HEK293 (cell line): ENCODE data around the gene D2HGDH.

Source experiments
- MEIS1 ChIP-seq: sonication (generic); formaldehyde crosslinking; IDR thresholded peaks from 2 replicates; pipeline ENCODE4 v1.8.1; 2022; ENCODE audit warnings: missing genetic modification reagents, mild to moderate bottlenecking, borderline replicate concordance
- YY1 ChIP-seq: fragments of 450-650 bp; formaldehyde crosslinking; IDR thresholded peaks from 2 replicates; pipeline ENCODE4 v1.5.1; 2018; ENCODE audit warnings: missing biosample characterization, missing genetic modification characterization
- ZBTB26 ChIP-seq: fragments of 450-650 bp; formaldehyde crosslinking; optimal IDR thresholded peaks from 2 replicates; pipeline ENCODE3; 2016; ENCODE audit warnings: missing biosample characterization, mild to moderate bottlenecking, missing genetic modification characterization
- ZNF16 ChIP-seq: fragments of 450-650 bp; formaldehyde crosslinking; IDR thresholded peaks from 2 replicates; pipeline ENCODE4 v1.5.1; 2016; ENCODE audit warnings: low read depth, missing biosample characterization, missing genetic modification characterization
- ZNF274 ChIP-seq, 2 experiments: fragments of 200-500 bp in 1 of 2; fragments of 450-650 bp in 1 of 2; sonication (Bioruptor generic) in 1 of 2; formaldehyde crosslinking in 1 of 2; IDR thresholded peaks; 2 replicates each; pipeline versions ENCODE4 v1.5.1 to v1.6.1; 2014 to 2016; ENCODE audit warnings: borderline replicate concordance in 1 of 2, inconsistent platforms in 1 of 2, low read length in 1 of 2, missing biosample characterization in 1 of 2, missing genetic modification characterization in 1 of 2
- ZNF510 ChIP-seq: fragments of 450-650 bp; formaldehyde crosslinking; IDR thresholded peaks from 2 replicates; pipeline ENCODE4 v1.5.1; 2018; ENCODE audit warnings: mild to moderate bottlenecking, missing genetic modification characterization, missing biosample characterization; ENCODE audit not compliant: insufficient replicate concordance
- ZNF624 ChIP-seq: fragments of 450-650 bp; formaldehyde crosslinking; IDR thresholded peaks from 2 replicates; pipeline ENCODE4 v1.5.1; 2017; ENCODE audit warnings: missing biosample characterization, missing genetic modification characterization
- TF ChIP-seq, protein P1 (sequence below): fragments of 450-650 bp; formaldehyde crosslinking; IDR thresholded peaks from 2 replicates; pipeline ENCODE4 v1.5.1; 2016; ENCODE audit warnings: missing biosample characterization, missing genetic modification characterization
- TF ChIP-seq, protein P2 (sequence below): fragments of 450-650 bp; formaldehyde crosslinking; IDR thresholded peaks from 2 replicates; pipeline ENCODE4 v1.5.1; 2016; ENCODE audit warnings: missing biosample characterization, missing genetic modification characterization

DNA sequence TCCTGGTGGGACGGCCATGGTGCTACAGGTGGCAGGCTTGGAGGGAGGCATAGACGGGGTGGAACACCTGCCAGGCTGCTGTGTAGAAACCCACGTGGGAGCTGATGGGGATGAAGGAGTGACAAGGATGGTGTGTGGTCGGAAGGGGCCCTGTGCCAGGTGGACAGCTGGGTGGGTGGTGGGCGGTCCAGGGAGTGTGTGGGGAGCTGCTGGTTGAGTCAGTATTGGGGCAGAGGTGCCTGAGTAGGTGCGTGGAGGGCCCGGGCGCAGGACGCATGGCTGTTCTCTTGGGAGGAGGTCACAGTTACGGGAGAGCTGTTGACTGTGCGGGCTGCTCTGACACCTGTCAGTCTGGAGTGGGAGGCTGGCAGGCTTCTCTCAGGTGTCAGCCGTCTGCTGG, 12.6 kb upstream of the D2HGDH start:
- no peak for TF ChIP-seq ZBTB26 (tag by site-specific recombination)
- no peak for TF ChIP-seq ZNF16 (tag by site-specific recombination)
- TF ChIP-seq, protein P1, sequence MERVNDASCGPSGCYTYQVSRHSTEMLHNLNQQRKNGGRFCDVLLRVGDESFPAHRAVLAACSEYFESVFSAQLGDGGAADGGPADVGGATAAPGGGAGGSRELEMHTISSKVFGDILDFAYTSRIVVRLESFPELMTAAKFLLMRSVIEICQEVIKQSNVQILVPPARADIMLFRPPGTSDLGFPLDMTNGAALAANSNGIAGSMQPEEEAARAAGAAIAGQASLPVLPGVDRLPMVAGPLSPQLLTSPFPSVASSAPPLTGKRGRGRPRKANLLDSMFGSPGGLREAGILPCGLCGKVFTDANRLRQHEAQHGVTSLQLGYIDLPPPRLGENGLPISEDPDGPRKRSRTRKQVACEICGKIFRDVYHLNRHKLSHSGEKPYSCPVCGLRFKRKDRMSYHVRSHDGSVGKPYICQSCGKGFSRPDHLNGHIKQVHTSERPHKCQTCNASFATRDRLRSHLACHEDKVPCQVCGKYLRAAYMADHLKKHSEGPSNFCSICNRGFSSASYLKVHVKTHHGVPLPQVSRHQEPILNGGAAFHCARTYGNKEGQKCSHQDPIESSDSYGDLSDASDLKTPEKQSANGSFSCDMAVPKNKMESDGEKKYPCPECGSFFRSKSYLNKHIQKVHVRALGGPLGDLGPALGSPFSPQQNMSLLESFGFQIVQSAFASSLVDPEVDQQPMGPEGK: no peak
- TF ChIP-seq MEIS1 (CRISPR knock-in tag): no peak
- TF ChIP-seq ZNF624 (tag by site-specific recombination): no peak
- no peak for TF ChIP-seq YY1 (tag by site-specific recombination)
- TF ChIP-seq ZNF274 (IDR thresholded peaks at IDR 0.05; ENCODE audit: low read length): no peak
- no peak for TF ChIP-seq ZNF274 (tag by site-specific recombination; IDR thresholded peaks at IDR 0.05; ENCODE audit: borderline replicate concordance)
- TF ChIP-seq, protein P2, sequence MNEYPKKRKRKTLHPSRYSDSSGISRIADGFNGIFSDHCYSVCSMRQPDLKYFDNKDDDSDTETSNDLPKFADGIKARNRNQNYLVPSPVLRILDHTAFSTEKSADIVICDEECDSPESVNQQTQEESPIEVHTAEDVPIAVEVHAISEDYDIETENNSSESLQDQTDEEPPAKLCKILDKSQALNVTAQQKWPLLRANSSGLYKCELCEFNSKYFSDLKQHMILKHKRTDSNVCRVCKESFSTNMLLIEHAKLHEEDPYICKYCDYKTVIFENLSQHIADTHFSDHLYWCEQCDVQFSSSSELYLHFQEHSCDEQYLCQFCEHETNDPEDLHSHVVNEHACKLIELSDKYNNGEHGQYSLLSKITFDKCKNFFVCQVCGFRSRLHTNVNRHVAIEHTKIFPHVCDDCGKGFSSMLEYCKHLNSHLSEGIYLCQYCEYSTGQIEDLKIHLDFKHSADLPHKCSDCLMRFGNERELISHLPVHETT: no peak
- no peak for TF ChIP-seq ZNF510 (tag by site-specific recombination)
